ENCODE results near the gene RBM34.

GRCh38 chr1:235199441-235199840 is 38.4 kb upstream of the RBM34 start:
- TF ChIP-seq POLR2A (IDR thresholded peaks at IDR 0.05) (no peak), CTCF (IDR thresholded peaks at IDR 0.05) (peak in 4 of 7 experiments; percentile 20 to 43 (median 36))
